ENCODE measurements around the gene FBN1.

FBN1 gene

DNA sequence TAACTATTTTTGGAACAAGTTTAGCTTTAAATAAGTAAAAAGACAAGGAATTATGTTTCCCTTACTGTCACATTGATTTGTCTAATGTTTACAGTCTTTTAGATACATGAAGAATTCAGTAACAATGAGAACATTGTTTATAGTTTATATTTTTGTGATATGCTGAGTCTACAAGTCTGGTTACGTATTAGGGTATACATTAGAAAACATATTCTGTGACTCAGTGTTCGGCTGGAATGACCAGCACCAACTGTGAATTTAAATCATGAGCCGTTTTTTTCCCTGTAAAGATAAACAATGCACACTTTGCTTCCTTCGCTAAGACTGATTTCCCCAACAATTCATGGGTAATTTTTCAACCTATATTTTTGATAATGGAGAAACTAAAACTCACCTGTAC, 182.8 kb downstream of the FBN1 start:
- DNase-seq, result no peak

DNA sequence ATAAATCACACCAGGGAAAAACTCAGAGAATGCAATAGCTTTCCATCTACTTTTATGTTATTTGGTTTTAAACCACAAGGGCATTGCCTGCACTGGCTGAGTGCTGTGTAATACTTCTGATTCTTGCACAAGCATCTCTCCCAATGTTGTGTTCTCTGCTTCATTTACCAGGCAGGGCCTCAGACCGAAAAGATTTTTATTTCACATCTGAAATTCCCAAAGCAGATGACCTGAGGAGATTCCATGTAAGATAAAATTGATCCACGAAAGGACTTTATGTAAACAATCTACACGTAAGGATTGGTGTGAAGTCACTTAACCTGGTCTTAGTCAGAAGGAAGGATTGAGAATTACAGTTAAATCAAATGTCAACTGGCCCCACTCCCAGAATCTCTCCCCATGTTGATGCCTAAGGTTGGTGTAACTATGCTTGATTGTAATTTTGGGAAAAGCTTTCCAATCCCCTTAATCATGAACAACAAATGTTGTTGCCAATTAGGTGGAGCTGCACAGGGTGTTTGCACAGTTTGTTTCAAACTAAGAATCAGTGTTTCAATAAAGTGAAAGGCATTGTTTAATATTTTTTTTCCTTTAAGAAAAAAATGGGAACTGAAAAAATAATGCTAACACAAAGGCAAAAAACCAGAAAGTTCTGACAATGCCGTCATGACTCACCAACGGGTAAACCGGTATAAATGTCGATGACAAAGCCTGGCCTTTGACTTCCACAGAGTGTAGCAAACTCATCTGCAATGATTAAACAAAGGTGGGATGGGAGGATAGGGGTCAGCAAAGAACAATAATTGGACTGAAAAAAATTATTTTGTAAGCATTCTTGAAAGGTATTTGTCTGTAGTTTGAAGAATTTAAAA, 185.7 kb downstream of the FBN1 start:
- no peak for DNase-seq

DNA sequence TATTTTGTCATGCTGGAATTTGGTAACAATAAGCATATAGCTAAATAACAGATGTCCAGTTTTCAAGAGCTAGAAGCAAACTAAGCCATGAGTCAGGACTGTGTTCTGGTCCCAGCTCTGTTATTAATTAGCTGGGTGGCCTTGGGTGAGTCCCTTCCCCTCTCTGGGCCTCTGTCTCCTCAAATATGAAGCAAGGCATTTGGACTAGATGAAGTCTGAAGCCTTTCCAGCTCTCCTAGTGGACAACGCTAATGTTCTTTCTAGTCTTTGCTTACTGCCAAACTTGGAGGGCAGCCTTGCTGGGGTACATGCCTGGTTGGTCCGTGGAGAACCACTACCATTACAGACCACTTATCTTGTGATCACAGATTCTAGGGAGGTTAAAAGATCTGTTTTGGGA, 186.6 kb downstream of the FBN1 start:
- DNase-seq, result no peak

DNA sequence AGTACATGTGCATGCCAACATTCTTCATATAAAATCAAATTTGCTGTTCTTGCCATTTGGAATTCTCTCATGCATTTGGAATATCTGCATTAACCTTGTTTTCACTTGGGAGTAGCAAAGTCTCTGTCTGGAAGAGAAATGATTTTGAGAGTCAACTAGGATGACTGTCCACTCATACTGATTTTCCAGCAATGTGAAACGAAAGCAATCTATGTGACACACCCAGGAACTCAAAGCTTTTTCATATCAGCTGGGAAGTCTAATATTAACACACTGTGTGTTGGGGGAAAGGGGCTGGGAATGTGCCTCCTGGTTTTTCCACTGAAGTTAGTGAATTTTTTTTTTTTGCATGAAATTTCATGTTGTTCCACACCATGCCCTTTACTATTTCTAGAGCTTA, 189.4 kb downstream of the FBN1 start:
- DNase-seq, result no peak

DNA sequence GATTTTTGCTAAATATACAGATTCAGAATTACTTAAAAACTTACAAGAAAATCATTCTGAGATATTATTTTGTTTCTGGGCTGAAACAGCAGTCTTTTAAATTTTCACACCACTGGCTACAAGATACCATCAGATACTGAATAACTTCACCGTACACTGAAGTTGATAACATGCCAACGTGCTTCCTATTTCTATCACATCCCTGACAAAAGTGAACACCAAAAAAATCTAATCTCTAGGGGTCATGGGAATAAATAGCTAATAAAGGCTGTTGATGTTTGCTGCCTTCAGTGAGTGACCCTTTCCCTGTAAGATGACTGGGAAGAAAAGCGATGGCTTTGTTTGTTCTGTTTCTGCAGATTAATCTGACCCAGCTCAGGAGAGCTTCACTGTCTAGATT, 193.8 kb downstream of the FBN1 start:
- no peak for DNase-seq

DNA sequence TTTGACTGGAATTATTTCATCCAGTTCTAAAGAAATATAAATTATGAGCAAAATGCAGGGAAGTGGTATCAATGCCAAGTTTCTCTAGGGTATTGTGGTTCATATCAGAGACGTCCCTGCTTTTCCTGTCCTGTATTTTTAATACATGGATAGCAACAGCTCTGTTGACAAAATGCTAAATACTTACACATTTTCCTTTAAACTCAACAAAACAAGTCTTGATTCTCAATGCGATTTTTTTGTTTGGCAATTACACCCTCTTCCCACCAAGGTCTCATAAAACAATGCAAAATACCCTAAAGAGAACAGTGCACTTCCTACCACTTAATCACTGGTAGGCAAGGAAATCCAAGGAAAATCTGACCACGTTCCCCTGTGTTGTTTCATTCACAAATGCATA, 194.3 kb downstream of the FBN1 start:
- DNase-seq, result no peak

- DNase-seq, result no peak
Measured at GRCh38 chr15:48449734-48450133, 195.8 kb downstream of the FBN1 start.

DNA sequence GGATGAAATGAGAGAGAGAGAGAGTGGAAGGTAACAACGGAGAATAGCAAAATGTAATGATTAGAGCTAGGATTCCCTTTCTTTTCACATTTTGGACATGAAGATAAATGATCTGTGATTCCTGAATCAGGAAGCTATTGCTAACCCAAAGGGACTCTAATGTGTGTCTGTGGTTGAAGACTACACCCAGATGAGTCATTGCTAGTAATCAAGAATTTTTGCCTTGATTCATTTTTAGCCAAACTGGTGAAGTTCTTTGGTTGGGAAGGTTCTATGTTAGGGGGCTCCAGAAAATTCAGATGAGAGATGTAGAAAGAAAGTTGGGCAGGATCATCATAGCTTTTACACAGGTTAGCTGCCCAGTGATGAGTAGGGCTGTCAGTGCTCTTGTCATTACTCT, 197.9 kb downstream of the FBN1 start:
- DNase-seq, result peak; percentile 21

- no peak for DNase-seq
Measured at GRCh38 chr15:48447058-48447457, 198.5 kb downstream of the FBN1 start.

GRCh38 chr15:48442011-48442410, 203.5 kb downstream of the FBN1 start:
- DNase-seq, result no peak

- no peak for DNase-seq
Measured at GRCh38 chr15:48440084-48440483, 205.4 kb downstream of the FBN1 start.

DNA sequence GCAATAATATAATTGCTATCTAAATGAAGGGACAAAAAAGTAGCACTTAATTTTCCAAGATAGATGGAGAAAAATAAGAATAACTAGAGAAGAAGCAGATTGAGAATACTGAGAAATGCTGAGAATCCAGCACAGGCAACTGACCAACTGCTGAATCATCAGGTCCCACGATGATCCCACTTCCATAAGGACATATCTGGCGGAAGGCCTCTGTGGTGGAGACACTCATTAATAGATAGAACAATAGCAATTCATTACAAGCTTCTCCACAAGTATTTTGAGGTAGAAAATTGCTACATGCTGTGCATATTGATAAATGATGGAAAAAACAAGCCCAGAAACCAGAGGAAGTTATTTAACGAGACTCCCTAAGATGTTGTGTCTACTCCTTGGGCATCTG, 208.3 kb downstream of the FBN1 start:
- DNase-seq, result no peak

GRCh38 chr15:48435321-48435720, 210.2 kb downstream of the FBN1 start:
- no peak for DNase-seq

- DNase-seq, result peak; percentile 58
Measured at GRCh38 chr15:48433226-48433886, 212.2 kb downstream of the FBN1 start.

DNA sequence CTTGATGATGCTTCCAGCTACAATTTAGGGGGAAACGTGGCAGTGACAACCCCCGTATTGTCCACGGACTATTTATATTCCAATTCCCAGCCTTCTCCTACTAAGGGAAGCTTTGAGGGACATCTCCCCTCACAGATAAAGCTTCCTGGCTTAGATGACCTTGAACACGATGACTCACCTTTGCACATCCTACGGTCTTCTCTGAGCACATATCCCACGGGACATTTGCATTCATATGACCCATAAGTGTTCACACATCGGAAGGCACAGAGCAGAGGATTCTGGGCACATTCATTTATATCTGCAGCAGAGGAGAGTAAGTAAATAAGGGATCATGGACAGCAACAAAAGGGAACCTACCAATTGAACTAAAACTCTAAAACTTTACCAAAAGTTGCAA, 212.8 kb downstream of the FBN1 start:
- no peak for DNase-seq

DNA sequence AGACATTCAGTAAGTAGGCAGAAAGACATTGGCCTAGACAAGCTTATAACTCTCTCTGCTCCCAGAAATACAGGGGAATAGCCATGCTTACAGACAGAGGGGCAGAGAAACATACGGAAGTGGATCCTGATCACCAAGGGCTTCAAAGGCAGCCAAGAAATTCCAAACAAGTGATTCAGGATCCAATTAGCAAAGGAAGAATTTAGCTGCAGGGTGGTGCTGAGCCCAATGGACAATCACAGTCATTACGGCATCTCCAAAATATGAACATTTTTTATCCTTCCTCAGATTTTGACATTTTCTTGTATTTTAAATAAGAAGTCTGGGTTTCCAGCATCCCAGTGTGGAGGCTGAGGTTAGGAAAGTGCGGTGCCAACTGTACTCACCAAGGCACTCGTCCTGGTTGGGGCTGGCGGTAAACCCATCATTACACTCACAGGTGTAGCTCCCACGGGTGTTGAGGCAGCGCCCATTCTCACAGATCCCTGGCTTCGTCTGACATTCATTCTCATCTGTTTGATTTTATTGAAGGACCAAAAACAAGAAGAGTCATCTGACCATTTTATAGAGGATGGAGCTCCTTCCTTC, 217.5 kb downstream of the FBN1 start:
- peak; percentile 63 for DNase-seq

DNA sequence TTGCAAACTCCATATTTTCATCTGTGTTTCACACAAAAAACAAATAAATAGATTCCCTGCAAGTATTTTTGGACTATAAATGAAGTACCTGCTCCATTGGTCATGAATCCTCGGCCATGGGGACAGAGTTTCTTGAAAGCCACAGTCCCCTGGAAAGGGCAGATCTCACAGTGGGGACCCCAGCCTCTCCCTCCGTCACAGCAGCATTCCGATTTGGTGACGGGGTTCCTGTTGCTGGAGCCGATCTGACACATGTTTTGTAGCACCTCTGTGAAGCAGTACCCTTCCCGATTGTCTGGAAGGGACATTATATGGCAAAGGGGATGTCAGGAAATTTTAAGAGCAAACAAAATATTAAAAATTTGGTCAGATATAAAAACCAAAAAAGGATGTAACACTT, 218.0 kb downstream of the FBN1 start:
- no peak for DNase-seq

- no peak for DNase-seq
Measured at GRCh38 chr15:48426941-48427340, 218.6 kb downstream of the FBN1 start.

DNA sequence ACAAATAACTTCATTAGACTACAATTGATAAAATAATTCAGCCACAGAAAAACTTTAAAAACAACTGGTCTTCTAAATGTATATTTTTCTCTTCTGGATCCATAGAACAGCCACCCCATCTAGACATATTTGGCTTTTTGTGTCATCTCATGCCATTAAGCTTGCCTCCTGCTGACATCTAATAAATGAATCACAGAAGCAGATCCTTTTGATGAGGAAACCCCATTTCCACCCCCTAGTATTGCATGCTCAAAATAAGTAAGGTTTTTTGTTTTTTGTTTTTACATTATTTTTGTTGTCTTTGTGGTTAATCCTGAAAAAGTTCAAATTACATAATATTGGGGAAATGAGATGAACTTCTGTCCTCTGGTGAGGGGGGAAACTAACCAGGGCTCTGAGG, 219.5 kb downstream of the FBN1 start:
- no peak for DNase-seq

DNA sequence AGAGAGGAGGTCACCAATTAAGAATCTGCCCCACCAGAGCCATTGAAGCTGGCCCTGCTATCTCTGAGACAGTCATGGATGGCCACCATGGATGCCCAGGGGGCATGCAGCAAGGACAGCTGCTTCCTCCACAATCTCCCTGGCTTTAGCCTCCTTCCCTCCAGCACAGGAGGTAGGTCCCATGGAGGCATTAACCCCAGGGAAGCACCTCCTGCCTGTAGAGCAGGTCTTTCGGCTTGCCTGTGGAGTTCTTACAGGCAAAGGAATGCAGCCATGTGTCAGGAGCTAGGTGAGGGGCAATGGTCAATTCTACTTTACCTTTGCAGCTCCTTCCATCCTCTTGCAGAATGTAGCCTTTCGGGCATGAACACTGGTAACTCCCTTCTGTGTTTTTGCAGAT, 220.5 kb downstream of the FBN1 start:
- DNase-seq, result no peak

GRCh38 chr15:48423896-48424475, 221.5 kb downstream of the FBN1 start:
- DNase-seq, result peak; percentile 46

- DNase-seq, result no peak
Measured at GRCh38 chr15:48423342-48423741, 222.2 kb downstream of the FBN1 start.

- DNase-seq, result no peak
Measured at GRCh38 chr15:48422401-48422800, 223.1 kb downstream of the FBN1 start.

GRCh38 chr15:48421362-48421761, 224.1 kb downstream of the FBN1 start:
- no peak for DNase-seq
